ENCODE data around the gene TRIM68. TPM values are rescaled to one million over a fixed set of nuclear protein-coding genes. Genes with fewer than 3 reads are reported as not detected.

The TRIM68 gene
- total and polyA plus RNA-seq, 2 of the 4 experiments (the other 2 are of a cell fraction), result 8.1 to 8.4 TPM

GRCh38 chr11:4636962-4637661, 29.1 kb upstream of the TRIM68 start, which contains the start of gene OR51D1 (continued):
- TF ChIP-seq CTCF (conservative IDR thresholded peaks at IDR 0.05; ENCODE audit: low read depth, low read length), result peak; percentile 88

GRCh38 chr11:4636136-4636535, 28.1 kb upstream of the TRIM68 start:
- H4K8ac ChIP-seq (ENCODE audit: low read depth in 2 of 2, low read length in 2 of 2), result no peak overlapping the region
- H2BK20ac ChIP-seq (ENCODE audit: low read depth, low read length), result no peak overlapping the region
- ChIA-PET POLR2A (ENCODE audit: unreplicated experiment) (no interaction called here), CTCF (interaction anchor here (0.9 to 2.2 kb wide), 14 partner anchors 9 to 736 kb away, joined by 3 to 14 read pairs (median 4); partner anchors contain the start of gene TRIM68)
- H4K91ac ChIP-seq (ENCODE audit: insufficient read depth, low read depth, low read length), result no peak overlapping the region
- H2AK9ac ChIP-seq (replicated peaks; ENCODE audit: low read depth, low read length, poor library complexity), result no peak overlapping the region
- no peak overlapping the region for H3K4me3 ChIP-seq (ENCODE audit: insufficient read depth, low read depth, low read length)
- DNase-seq (no peak), ATAC-seq (ENCODE audit: low read depth) (no peak)
- no peak overlapping the region for H2AK5ac ChIP-seq (ENCODE audit: low read depth, low read length)
- 66% methylated on average over 2 of the region's 2 CpGs; no CpG with 5 or more reads in 1 of the 2 experiments for WGBS, 2 experiments (ENCODE audit: extremely low coverage in 2 of 2, insufficient read length in 1 of 2)
- no peak overlapping the region for H3K14ac ChIP-seq (replicated peaks; ENCODE audit: low read depth, low read length)
- in situ Hi-C loops (cut with MboI; ENCODE audit: low sequenced_read_pairs), result loop anchor here (5.0 to 10.0 kb wide), 3 partner anchors 186 to 749 kb away; partner anchors contain the start of genes OR51F2, OR51L1 and OR51M1
- peaks cover 2% of the 10 kb centered on the region; the same call in 1 of the 2 replicates for H3K27me3 ChIP-seq (ENCODE audit: control insufficient read depth, insufficient read depth, low read length)
- H3K4me2 ChIP-seq (ENCODE audit: low read depth, low read length), result no peak overlapping the region
- no peaks in the 10 kb centered on the region for H3K79me1 ChIP-seq (ENCODE audit: low read depth in 1 of 2, low read length in 2 of 2)
- no peak overlapping the region for H3K56ac ChIP-seq (ENCODE audit: extremely low read depth, insufficient read depth, low read length)
- no TSS peak for BruUV-seq (replicated peaks)
- H3K4ac ChIP-seq (ENCODE audit: low read depth, low read length), result no peak overlapping the region
- H3K4me1 ChIP-seq (ENCODE audit: control insufficient read depth, insufficient read depth, low read length), result no peaks in the 10 kb centered on the region
- H3K36me3 ChIP-seq (ENCODE audit: control insufficient read depth, insufficient read depth, low read length), result no peaks in the 10 kb centered on the region
- no peak overlapping the region for H3K27ac ChIP-seq (ENCODE audit: insufficient read depth, low read length)
- H3K9me3 ChIP-seq (ENCODE audit: control insufficient read depth, insufficient read depth, low read length), result no peaks in the 10 kb centered on the region
- no peak overlapping the region for H2BK120ac ChIP-seq (ENCODE audit: low read depth, low read length)
- H4K5ac ChIP-seq (ENCODE audit: low read depth, low read length), result no peak overlapping the region
- H4K20me1 ChIP-seq (ENCODE audit: insufficient read depth, low read length), result no peaks in the 10 kb centered on the region
- H2BK5ac ChIP-seq (ENCODE audit: low read depth, low read length, poor library complexity, severe bottlenecking), result no peak overlapping the region
- no peak overlapping the region for H3K18ac ChIP-seq (ENCODE audit: low read depth, low read length)
- no peak overlapping the region for H3K23ac ChIP-seq (ENCODE audit: low read depth, low read length)
- no peak overlapping the region for H2AFZ ChIP-seq (replicated peaks; ENCODE audit: low read length, poor library complexity)
- no peak overlapping the region for H2BK15ac ChIP-seq (ENCODE audit: low read depth, low read length)
- no peak overlapping the region for H3K9ac ChIP-seq (ENCODE audit: low read depth, low read length)
- intact Hi-C loops (cut with micrococcal nuclease), result loop anchor here (2.0 kb wide), 2 partner anchors 61 to 745 kb away; partner anchors contain the start of gene OR51E2
- dilution Hi-C loops (cut with HindIII; ENCODE audit: low sequenced_read_pairs, unreplicated experiment), result no loop called here
- H3K9me1 ChIP-seq (ENCODE audit: insufficient read depth, low read length), result no peaks in the 10 kb centered on the region
- no peak for TF ChIP-seq RFX5 (IDR thresholded peaks at IDR 0.05; ENCODE audit: low read depth, low read length)
- TF ChIP-seq MAZ (IDR thresholded peaks at IDR 0.05; ENCODE audit: borderline replicate concordance, low read depth, low read length), result no peak
- no peak for TF ChIP-seq NFE2L2 (IDR thresholded peaks at IDR 0.05; ENCODE audit: low read depth, low read length)
- no peak for TF ChIP-seq CTCF (conservative IDR thresholded peaks at IDR 0.05; ENCODE audit: low read depth, low read length)
- no peak for TF ChIP-seq SMC3 (IDR thresholded peaks at IDR 0.05; ENCODE audit: low read depth, low read length)
- no peak for TF ChIP-seq MAFK (IDR thresholded peaks at IDR 0.05; ENCODE audit: low read depth, low read length)
- TF ChIP-seq ELK1 (IDR thresholded peaks at IDR 0.05; ENCODE audit: borderline replicate concordance, low read depth, low read length), result no peak
- TF ChIP-seq CEBPB (IDR thresholded peaks at IDR 0.05; ENCODE audit: low read depth, low read length), result no peak
- no peak for TF ChIP-seq FOS (IDR thresholded peaks at IDR 0.05; ENCODE audit: low read depth, low read length)
- TF ChIP-seq BHLHE40 (IDR thresholded peaks at IDR 0.05; ENCODE audit: low read depth, low read length), result no peak
